ENCODE results near the gene ASZ1. TPM values are rescaled to one million over a fixed set of nuclear protein-coding genes. Genes with fewer than 3 reads are reported as not detected.

Gene ASZ1
- total RNA-seq, 1 experiment from 2014 or later: not detected

GRCh38 chr7:117383046-117383445 lies 44.2 kb downstream of the ASZ1 start:
- no peaks in the 10 kb centered on the region for H3K36me3 ChIP-seq (ENCODE audit: low read depth, low read length)
- H3K4me3 ChIP-seq (ENCODE audit: low read length): no peak overlapping the region
- BruUV-seq (replicated peaks): no TSS peak
- H3K9ac ChIP-seq (ENCODE audit: low read length): no peak overlapping the region
- H2AFZ ChIP-seq (ENCODE audit: low read length): no peak overlapping the region
- H3K4me1 ChIP-seq (ENCODE audit: insufficient read depth, low read length): no peaks in the 10 kb centered on the region
- ChIA-PET CTCF (no interaction called here), POLR2A (ENCODE audit: unreplicated experiment) (no interaction called here)
- intact Hi-C loops (cut with micrococcal nuclease): loop anchor here (1.0 kb wide), 1 partner anchor 8 kb away; no protein-coding TSS in a partner anchor
- H3K4me2 ChIP-seq (ENCODE audit: low read length): no peak overlapping the region
- no peaks in the 10 kb centered on the region for H3F3A ChIP-seq (ENCODE audit: low read length, unreplicated experiment)
- DNase-seq (no peak), ATAC-seq (no peak)
- H4K20me1 ChIP-seq (ENCODE audit: low read length): no peaks in the 10 kb centered on the region
- H3K27me3 ChIP-seq (ENCODE audit: low read length): peaks cover 21% of the 10 kb centered on the region; the same call in 1 of the 2 replicates
- H3K9me3 ChIP-seq (ENCODE audit: low read length): no peaks in the 10 kb centered on the region
- TF ChIP-seq EZH2phosphoT487 (IDR thresholded peaks at IDR 0.05; ENCODE audit: borderline replicate concordance, low read length) (no peak), EZH2 (IDR thresholded peaks at IDR 0.05; ENCODE audit: low read length, unreplicated experiment) (no peak), CTCF (conservative IDR thresholded peaks at IDR 0.05; ENCODE audit: low read depth, low read length) (no peak)
- no peak overlapping the region for H3K27ac ChIP-seq (ENCODE audit: low read length)
- H3K79me2 ChIP-seq (ENCODE audit: low read length): no peaks in the 10 kb centered on the region
- no peaks in the 10 kb centered on the region for H3K9me2 ChIP-seq (replicated peaks; ENCODE audit: low read length)

- Histone ChIP-seq H3K79me2 (ENCODE audit: low read length) (no peaks in the 10 kb centered on the region), H2AFZ (ENCODE audit: low read length) (no peak overlapping the region), H3K9ac (ENCODE audit: low read length) (no peak overlapping the region), H3K36me3 (ENCODE audit: low read depth, low read length) (no peaks in the 10 kb centered on the region), H3K4me2 (ENCODE audit: low read length) (no peak overlapping the region), H3K4me3 (ENCODE audit: low read length) (no peak overlapping the region), H3K4me1 (ENCODE audit: insufficient read depth, low read length) (no peaks in the 10 kb centered on the region), H3K27ac (ENCODE audit: low read length) (no peak overlapping the region), H3K27me3 (ENCODE audit: low read length) (peaks cover 37% of the 10 kb centered on the region), H3K9me2 (replicated peaks; ENCODE audit: low read length) (no peaks in the 10 kb centered on the region), H4K20me1 (ENCODE audit: low read length) (no peaks in the 10 kb centered on the region), H3F3A (ENCODE audit: low read length, unreplicated experiment) (no peaks in the 10 kb centered on the region), H3K9me3 (ENCODE audit: low read length) (no peaks in the 10 kb centered on the region)
- DNase-seq (no peak), ATAC-seq (peak; percentile 55; the same call in 1 of the 2 replicates)
- TF ChIP-seq EZH2 (IDR thresholded peaks at IDR 0.05; ENCODE audit: low read length, unreplicated experiment) (no peak), CTCF (conservative IDR thresholded peaks at IDR 0.05; ENCODE audit: low read depth, low read length) (no peak), EZH2phosphoT487 (IDR thresholded peaks at IDR 0.05; ENCODE audit: borderline replicate concordance, low read length) (no peak)
- ChIA-PET POLR2A (ENCODE audit: unreplicated experiment) (no interaction called here), CTCF (interaction anchor here (0.5 kb wide), 1 partner anchor 938 kb away, joined by 3 read pairs; no protein-coding TSS in a partner anchor)
- intact Hi-C loops (cut with micrococcal nuclease): no loop called here
- BruUV-seq (replicated peaks): no TSS peak
Measured at GRCh38 chr7:117381362-117381761, 45.9 kb downstream of the ASZ1 start.

- peak; percentile 72 for ATAC-seq
- Histone ChIP-seq H4K20me1 (ENCODE audit: low read length) (no peaks in the 10 kb centered on the region), H3K9me2 (replicated peaks; ENCODE audit: low read length) (no peaks in the 10 kb centered on the region), H3K4me3 (ENCODE audit: low read length) (no peak overlapping the region), H2AFZ (ENCODE audit: low read length) (no peak overlapping the region), H3K27ac (ENCODE audit: low read length) (no peak overlapping the region), H3K4me1 (ENCODE audit: insufficient read depth, low read length) (no peaks in the 10 kb centered on the region), H3K27me3 (ENCODE audit: low read length) (peaks cover 43% of the 10 kb centered on the region), H3K4me2 (ENCODE audit: low read length) (no peak overlapping the region), H3K36me3 (ENCODE audit: low read depth, low read length) (no peaks in the 10 kb centered on the region), H3F3A (ENCODE audit: low read length, unreplicated experiment) (no peaks in the 10 kb centered on the region), H3K79me2 (ENCODE audit: low read length) (no peaks in the 10 kb centered on the region), H3K9ac (ENCODE audit: low read length) (no peak overlapping the region), H3K9me3 (ENCODE audit: low read length) (no peaks in the 10 kb centered on the region)
- ChIA-PET CTCF (interaction anchor here (0.5 to 1.0 kb wide), 4 partner anchors 9 to 621 kb away, joined by 3 to 7 read pairs (median 4); no protein-coding TSS in a partner anchor), POLR2A (ENCODE audit: unreplicated experiment) (no interaction called here)
- TF ChIP-seq CTCF (conservative IDR thresholded peaks at IDR 0.05; ENCODE audit: low read depth, low read length) (peak; percentile 51), EZH2 (IDR thresholded peaks at IDR 0.05; ENCODE audit: low read length, unreplicated experiment) (no peak)
- no TSS peak for BruUV-seq (replicated peaks)
- intact Hi-C loops (cut with micrococcal nuclease): loop anchor here (1.0 kb wide), 1 partner anchor 8 kb away; no protein-coding TSS in a partner anchor
- peak; percentile 22 for DNase-seq
Measured at GRCh38 chr7:117375380-117375779, 51.9 kb downstream of the ASZ1 start.
